Peyer's patch (tissue), 4 donors: ENCODE results near the gene GCDH.

Source experiments
- POLR2A ChIP-seq, 2 donors: fragments of 450-650 bp; IDR thresholded peaks; one replicate each; pipeline ENCODE4 v1.5.1; 2017; ENCODE audit warnings: antibody characterized with exemption in 2 of 2, mild to moderate bottlenecking in 2 of 2, moderate library complexity in 2 of 2
- TF ChIP-seq, protein P1 (sequence below), 6 experiments: fragments of 450-650 bp in 4 of 6; fragments of 200-600 bp in 2 of 6; sonication (generic) in 1 of 6; IDR thresholded peaks; one replicate each; pipeline ENCODE4 v1.5.1; 2017 to 2019; ENCODE audit warnings: antibody characterized with exemption in 6 of 6, mild to moderate bottlenecking in 3 of 6, moderate library complexity in 1 of 6

GRCh38 chr19:12907166-12907565 lies 16.2 kb downstream of the GCDH start:
- TF ChIP-seq, protein P1, sequence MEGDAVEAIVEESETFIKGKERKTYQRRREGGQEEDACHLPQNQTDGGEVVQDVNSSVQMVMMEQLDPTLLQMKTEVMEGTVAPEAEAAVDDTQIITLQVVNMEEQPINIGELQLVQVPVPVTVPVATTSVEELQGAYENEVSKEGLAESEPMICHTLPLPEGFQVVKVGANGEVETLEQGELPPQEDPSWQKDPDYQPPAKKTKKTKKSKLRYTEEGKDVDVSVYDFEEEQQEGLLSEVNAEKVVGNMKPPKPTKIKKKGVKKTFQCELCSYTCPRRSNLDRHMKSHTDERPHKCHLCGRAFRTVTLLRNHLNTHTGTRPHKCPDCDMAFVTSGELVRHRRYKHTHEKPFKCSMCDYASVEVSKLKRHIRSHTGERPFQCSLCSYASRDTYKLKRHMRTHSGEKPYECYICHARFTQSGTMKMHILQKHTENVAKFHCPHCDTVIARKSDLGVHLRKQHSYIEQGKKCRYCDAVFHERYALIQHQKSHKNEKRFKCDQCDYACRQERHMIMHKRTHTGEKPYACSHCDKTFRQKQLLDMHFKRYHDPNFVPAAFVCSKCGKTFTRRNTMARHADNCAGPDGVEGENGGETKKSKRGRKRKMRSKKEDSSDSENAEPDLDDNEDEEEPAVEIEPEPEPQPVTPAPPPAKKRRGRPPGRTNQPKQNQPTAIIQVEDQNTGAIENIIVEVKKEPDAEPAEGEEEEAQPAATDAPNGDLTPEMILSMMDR (IDR thresholded peaks at IDR 0.05), result no peak
- TF ChIP-seq POLR2A (IDR thresholded peaks at IDR 0.05), result no peak
